ENCODE results near the gene OGFR.

OGFR gene

DNA sequence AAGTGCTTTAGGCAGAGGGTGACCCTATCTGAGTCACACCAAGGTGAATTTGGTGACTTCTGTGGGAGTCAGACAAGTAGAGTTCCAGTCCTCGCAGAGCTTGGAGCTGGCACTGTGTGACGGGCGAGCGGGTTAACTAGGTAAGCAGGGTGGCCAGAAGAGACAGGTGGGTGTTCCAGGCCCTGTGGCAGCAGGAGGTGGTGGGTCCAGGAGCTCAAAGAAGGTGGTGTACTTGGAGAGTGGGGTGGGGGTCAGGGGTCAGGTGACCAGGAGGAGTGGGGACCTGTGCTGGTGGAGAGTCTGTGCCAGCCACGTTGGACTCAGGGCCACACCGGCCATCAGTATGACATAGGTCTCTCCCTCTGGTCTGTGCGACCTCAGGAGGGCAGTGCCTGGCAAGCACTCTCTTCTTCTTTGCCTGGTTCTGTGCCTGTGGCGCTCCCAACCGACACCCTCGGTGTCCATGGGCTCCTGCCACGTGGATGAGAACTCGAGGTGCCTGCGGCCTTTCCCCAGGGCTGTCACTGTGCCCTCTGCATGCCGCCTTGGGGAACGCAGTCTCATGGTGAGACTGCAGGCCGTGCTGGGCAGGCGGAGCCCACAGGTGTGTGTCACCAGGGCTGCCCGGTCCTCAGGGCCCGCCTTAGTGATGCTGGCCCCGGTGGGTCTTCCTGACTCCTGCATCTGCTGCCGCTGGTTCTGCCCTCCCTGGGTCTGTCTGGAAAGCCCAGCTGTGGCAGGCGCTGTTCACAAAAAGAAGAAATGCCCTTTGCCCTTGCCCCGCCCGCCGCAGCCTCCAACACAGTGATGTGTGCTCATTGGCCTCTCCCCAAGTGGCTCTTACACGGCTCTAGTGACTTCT is 6.7 kb upstream of the OGFR start:
- in situ Hi-C loops (cut with MboI; ENCODE audit: low sequenced_read_pairs), result loop anchor here (10.0 to 25.0 kb wide), 3 partner anchors 311 to 493 kb away; partner anchors contain the start of genes ADRM1, CABLES2 and GATA5

DNA sequence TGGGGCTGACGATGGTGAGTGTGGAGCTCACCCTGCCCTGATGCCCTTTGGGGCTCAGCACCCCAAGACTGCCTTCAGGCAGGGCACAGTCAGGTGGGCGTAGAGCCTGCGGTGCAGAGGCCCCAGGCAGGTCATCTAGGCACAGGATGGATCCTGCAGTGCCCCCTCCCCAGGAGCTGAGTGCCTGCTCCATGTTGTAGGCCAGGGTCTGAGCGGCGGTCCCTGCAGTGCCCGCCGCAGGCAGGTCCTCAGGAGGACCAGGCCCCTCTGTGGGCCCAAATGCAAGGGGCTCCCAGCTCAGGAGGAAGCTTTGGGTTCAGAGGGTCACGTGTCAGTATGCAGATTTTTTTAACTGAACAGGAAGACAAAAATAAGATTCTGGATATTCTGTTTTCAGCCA is 5.6 kb upstream of the OGFR start:
- in situ Hi-C loops (cut with MboI; ENCODE audit: low sequenced_read_pairs), result loop anchor here (10.0 to 25.0 kb wide), 3 partner anchors 312 to 494 kb away; partner anchors contain the start of genes ADRM1, CABLES2 and GATA5

DNA sequence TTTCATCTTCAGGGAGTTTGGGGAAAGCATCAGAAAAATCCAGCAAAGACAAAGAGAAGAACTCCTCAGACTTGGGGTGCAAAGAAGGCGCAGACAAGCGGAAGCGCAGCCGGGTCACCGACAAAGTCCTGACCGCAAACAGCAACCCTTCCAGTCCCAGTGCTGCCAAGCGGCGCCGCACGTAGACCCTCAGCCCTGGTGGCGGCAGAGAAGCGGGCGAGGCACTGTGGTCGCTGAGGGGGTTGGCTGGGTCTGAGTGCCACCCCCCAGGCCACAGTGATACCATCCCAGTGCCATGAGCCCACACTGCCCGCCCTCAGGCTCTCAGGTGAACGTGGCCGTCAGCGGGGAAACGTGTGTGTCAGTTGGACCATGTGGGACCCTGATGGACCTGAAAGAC is 5.2 kb upstream of the OGFR start:
- in situ Hi-C loops (cut with MboI; ENCODE audit: low sequenced_read_pairs), result loop anchor here (10.0 to 25.0 kb wide), 3 partner anchors 312 to 495 kb away; partner anchors contain the start of genes ADRM1, CABLES2 and GATA5

DNA sequence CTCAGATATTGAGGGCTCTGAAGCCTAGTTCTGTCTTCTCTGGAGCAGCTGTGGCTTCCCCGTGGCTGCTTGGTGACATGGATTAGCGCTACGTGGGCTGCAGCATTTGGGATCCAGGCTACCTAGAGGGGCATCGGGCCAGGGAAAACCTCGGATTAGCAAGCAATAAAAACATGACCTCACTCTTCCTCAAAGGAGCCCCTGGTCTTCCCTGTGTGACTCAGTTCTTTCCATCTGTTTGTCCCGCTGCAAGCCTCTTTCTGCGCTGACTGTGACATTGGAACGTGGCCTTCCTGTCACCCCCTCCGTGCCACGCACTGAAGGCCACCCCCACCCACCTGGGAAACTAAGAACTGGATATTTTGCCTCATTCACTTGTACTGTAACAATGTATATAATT is 4.8 kb upstream of the OGFR start:
- in situ Hi-C loops (cut with MboI; ENCODE audit: low sequenced_read_pairs), result loop anchor here (10.0 to 25.0 kb wide), 3 partner anchors 313 to 495 kb away; partner anchors contain the start of genes ADRM1, CABLES2 and GATA5

DNA sequence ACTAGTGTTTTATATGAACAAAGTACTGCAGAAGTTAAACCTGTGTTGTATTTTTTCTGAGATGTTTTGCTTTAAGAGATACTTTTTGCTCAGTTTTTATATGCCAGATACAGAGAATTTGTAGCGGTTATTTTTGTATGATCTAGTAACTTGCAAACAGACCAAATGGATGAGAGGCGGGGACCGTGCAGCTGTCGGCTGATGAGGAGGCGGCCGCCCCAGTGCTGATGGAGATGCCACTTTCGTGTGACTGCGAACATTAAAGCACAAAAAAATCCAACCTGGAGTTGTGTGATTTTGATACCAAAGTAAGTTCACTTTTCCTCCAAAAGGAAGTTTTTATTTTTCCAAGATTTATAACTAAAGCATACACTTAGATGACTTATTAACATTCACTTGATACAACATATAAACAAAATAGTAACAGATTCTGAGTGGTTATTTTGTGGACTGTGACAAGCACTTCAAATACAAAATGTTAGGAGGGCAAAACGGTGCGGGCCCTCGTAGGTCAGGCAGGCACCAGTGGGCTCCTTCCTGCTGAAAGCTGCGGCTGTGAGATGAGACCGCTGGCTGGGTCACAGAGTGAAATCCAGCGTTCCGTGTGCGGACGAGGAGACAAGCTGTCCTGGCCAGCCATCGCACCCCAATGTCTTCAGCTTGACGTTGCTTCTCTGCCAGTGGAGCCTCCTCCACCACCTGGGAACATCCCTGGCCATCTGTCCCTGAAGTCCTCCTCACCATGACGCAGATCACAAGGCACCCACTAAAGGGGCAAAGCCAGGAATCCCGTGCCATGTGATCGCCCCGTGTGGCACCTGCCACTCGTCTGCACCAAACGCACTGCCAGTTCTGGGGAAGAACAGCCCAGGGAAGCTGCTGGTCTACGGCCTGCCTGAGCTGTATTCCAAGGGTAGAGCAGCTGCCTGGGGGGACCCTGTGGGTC is 4.0 kb upstream of the OGFR start:
- in situ Hi-C loops (cut with MboI; ENCODE audit: low sequenced_read_pairs), result no loop called here

DNA sequence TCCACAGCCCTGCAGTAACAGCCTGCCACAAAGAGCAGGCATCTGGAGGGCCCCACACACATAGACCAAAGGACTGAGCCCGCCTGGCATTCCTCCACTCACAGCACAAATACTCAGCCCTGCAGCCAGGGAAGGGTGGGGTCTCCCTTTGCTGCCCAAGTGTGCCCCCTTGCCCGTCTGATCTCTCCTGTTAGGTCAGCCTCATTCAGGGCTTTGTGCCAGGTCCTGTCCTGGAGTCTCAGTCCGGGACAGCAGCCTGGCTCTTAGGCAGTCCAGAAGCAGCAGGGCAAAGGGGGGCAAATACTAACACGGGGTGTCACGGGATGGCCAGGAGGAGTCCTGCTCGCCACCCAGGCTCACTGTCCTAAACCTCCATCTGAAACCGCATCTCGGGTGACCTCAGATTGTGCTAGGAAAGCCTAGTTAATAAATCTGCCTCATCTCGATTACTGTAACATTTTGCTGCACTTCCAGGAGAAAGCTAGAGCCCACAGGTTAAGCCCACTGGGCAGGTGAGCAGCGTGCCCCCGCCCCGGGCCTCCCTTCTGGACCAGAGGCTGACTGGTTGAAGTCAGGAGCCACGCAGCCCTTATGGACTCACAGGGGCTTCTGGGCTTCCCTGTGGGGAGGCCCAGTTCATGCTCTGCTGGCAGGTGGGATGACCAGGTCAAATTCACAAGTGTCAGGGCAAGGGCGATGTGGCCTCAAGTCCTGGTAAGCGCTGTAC is 3.2 kb upstream of the OGFR start:
- in situ Hi-C loops (cut with MboI; ENCODE audit: low sequenced_read_pairs), result no loop called here

DNA sequence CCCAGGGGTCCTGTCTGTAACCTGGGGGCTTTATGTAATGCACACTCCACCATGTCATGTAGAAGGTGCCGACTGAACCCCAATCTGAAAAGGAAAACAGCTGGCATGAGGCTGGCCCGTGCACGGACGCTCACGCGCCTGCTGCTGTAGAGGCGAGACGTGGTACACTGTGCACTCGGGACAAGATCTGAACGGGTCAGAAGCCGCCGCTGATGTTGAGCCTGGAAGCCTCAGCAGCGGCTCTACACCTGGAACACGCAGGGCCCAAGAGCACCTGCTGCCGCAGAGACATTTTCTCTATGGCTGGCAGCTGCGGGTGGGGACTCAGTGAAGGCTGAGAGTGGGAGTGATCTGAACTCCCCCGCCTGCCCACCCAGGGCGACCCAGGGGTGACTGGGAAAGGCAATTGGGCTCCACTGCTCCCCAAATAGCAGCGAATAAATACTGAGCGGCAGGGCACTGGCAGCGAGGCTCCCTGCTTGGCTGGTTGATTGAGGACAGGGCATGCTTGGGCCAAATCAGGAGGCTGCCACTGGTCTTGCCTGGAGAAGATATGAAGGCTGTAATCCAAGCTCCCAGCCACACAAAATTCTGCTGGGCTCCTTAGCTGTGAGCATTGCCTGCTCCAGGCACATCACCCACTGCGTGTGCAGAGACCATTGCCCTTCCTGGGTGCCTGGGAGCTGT is 2.5 kb upstream of the OGFR start:
- in situ Hi-C loops (cut with MboI; ENCODE audit: low sequenced_read_pairs), result no loop called here

DNA sequence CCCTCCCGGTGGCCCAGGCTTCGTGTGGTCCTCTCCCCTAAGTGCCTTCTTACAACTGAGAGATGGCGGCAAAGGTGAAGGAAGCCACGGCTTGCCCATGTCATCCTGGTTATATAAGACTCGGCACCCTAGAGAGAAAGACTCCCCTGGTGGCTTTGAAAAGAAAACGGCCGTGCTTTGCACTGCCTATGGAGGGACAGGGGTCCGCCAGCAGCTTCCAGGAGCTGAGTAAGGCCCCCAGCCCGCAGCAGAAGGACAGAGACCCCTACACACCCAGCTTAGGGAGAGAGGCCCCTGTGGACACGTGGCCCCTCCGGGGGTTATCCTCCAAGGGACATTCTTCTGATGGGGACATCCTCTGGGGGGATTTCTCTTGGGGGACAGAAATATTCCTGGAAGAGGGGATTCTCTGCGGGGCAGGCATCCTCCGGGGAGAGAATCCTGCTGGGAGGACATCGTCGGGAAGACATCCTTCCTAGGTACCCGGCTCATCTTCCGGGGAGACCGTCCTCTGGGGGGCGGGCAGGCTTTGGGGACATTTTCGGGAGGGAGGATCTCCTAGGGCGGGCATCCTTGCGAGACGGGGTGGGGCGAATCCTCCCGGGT is 511 bp upstream of the OGFR start:
- in situ Hi-C loops (cut with MboI; ENCODE audit: low sequenced_read_pairs), result no loop called here

DNA sequence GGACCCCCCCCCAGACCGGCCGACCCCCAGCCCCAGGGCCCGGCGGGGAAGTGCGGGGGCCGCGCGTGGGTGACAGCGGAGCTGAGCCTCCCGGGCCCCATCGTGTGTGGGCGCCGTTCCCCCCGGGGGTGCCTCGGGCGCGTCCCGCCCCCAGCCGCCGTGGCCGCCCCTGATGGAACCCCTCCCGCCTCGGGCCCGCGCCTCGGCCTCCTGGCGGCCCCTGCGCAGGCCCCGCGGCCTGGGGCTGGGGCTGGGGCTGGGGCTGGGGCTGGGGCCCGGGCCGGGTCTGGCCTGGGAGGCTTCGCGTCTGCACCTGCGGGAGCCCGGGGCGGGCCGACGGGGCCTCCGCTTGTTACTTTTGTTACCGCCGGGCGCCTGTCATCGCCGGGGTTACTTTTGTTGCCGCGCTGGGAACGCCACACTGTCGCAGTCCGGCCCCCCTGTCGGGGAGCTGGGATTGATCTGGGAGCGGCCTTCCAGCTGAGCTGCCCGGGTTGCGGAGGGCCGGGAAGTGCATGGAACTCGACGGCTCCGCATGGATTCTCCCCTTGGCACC is 598 bp downstream of the OGFR start:
- in situ Hi-C loops (cut with MboI; ENCODE audit: low sequenced_read_pairs), result no loop called here

DNA sequence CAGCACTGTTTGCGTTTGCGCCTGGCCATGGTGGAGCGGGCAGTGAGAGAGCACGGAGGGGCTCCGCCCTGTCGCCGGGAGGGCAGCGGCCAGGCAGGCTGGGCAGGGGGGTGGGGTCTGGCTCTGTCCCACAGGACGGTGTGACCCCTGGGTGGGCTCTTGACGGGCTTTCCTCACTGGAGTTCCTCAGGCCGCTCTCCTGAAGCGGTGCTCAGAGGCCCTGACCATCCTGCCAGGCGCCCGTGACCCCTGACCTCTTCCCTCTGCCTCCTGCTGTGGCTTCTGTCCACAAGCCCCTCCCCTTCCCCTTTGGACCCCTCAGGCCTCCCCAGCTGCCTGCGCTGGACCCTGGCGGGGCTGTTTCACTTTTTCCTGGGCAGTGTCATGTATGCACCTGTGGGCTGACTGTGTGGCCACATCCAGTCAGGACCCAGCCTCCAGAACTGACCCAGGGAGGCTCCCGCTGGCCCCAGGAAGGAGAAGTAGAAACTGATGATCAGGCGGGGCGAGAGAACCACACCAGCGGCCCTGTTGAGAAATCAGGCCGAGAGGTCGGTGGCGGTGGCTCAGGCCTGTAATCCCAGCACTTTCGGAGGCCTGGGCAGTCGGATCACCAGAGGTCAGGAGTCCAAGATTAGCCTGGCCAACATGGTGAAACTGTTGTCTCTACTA is 1.2 kb downstream of the OGFR start:
- in situ Hi-C loops (cut with MboI; ENCODE audit: low sequenced_read_pairs), result no loop called here

DNA sequence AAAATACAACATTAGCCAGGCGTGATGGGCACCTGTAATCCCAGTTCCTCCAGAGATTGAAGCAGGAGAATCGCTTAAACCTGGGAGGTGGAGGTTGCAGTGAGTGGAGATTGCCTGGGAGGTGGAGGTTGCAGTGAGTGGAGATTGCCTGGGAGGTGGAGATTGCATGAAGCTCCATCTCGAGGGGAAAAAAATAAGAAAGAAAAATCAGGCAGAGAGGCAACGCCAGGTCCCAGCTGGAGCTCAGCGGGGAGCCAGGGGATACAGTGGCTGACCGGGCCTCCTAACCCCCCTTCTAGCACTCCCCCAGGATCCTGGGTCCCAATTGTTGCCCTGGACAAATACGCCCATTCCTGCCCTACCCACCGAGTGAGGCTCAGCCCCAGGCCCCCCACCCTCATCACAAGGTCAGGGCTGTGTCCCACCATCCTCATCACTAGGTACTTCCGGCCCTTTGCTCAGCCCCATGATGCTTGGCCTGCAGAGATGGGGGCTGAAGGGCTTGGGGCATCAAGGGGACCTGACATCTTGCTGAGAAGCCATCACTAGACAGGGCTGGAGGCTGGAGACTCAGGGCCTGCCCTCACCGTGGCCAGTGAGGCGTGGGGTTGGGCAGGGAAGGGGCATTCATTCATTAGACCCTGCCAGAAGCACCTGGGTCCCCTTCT is 1.9 kb downstream of the OGFR start:
- in situ Hi-C loops (cut with MboI; ENCODE audit: low sequenced_read_pairs), result no loop called here

DNA sequence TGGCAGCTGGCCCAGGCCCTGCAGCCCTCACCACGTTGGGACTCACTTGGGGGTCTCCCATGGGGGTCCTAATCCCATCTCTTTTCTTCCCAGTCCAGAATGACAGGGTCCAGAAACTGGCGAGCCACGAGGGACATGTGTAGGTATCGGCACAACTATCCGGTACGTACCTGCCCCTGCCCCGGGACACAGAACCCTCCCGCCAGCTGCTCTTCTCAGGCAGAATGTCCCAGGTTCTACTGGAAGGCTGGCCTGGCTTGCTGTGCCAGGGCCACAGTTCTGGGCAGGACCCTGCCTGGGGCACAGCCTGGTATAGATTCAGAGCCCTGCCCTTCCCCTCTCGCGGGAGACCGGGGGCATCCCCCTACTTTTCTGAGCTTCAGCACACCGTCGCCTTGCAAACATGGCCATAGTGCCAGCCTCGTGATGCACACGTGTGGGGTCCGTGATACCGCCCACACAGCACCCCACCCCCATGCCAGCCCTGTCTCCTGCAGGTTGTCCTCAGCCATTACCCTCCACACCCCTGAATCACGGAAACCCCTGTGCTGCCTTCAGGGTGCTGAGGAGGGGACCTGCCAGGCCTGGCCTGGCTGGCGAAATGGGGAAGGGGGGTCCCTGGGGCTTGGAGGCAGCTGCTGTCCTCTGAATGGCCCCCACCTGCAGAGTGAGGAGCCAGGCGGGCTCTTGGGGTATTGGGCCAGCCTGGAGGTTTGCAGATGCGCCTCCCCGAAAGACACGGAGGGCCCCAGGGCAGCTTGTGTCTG is 3.0 kb downstream of the OGFR start:
- in situ Hi-C loops (cut with MboI; ENCODE audit: low sequenced_read_pairs), result no loop called here

DNA sequence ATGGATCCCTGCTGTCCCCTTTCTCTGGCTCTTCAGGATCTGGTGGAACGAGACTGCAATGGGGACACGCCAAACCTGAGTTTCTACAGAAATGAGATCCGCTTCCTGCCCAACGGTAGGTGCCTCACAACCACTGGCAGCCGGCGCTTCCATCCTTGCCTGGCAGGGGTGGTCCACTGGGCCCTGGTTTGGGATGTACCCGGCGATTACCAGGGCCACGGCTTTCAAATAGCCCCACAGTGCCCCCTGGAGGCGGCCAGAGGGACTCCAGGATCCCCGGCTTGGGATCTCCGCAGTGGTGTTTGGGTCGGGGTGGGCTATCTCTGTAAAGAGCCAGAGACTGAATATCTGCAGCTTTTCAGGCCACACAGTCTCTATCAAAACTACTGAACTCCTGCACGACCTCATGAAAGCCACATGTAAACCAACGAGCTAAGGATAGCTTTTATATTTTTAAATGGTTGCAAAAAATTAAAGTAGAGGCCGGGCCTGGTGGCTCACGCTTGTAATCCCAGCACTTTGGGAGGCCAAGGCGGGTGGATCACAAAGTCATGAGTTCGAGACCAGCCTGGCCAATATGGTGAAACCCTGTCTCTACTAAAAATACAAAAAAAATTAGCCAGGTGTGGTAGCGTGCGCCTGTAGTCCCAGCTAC is 3.7 kb downstream of the OGFR start:
- in situ Hi-C loops (cut with MboI; ENCODE audit: low sequenced_read_pairs), result no loop called here

DNA sequence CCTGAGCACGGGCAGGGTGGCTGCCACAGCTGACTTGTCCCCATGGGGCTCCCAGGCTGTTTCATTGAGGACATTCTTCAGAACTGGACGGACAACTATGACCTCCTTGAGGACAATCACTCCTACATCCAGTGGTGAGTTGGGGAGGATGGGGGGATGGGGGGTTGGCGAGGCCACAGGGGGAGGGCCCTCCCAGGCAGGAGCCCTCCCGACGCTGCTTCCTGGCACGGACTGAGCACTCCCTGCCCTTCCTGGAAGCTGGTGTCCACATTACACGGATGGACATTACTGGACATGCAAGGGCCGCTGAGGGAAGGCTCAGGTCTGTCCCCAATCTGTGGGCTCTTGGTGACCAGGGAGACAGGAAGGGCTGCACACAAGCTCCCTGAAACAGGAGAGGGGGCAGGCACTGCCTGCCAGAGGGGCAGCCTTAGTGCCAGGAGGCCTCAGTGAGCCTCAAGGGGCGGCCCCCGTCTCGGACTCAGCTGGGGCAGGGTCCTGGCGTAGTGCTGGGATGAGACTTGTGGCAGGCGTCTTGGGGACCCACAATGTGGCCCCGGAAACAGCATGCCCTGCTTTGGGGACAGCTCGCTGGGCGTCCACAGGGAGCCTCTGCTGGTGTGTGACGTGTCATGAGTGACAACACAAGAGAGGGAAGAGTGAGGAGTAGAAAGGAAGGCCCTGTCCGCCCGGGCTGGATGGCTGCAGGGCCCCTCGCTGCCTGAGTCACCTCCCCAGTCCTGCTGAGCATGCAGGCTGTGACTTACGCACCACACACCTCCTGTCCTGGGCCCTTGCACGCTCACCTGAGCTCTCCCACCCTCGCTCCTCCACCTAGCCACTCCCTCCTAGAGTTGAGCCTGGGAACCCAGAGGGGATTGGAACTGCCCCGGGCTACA is 5.1 kb downstream of the OGFR start:
- in situ Hi-C loops (cut with MboI; ENCODE audit: low sequenced_read_pairs), result no loop called here

DNA sequence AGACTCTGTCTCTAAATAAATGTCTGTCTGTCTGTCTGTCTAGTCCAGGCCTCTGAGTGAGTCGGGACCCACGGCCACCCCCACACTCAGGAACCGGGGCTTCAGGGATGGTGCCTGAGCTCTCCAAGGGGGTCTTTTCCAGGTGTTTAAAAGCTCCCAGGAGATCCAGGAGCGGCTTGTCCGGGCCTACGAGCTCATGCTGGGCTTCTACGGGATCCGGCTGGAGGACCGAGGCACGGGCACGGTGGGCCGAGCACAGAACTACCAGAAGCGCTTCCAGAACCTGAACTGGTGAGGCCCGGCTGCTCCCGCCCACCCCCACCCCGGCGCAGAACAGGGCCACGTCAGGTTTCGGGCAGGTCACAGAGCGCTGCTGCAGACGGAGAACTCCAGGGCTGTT is 6.7 kb downstream of the OGFR start:
- in situ Hi-C loops (cut with MboI; ENCODE audit: low sequenced_read_pairs), result no loop called here

DNA sequence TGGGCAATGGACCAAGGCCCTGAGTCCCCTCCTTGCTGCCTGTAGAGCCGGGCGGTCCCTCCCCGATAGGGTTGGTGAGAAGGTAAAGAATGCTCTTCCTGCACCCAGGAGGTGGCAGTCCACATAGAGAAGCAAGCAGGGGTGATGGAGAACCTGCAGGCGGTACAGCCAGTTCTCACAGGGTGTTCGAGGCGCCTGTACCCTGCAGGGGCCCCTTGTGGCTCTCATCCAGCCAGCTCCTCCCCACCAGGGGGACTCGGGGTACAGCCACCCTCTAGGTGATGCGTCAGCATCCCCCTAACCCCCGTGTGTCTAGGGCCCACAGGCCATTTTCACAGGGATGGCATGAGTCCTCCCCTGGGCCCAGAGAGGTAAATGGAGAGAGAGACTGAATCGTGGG is 7.1 kb downstream of the OGFR start:
- in situ Hi-C loops (cut with MboI; ENCODE audit: low sequenced_read_pairs), result no loop called here
